NCI-H510A (cell line): ENCODE measurements around the gene STIM2.
"Not testable (repeated sequence)": the region's sequence is repeated elsewhere in the genome, so short reads cannot be mapped to it uniquely, and the experiment has no call there.

ENCODE experiments used
- DNase-seq: peaks from one replicate; lab custom pipeline; 2025; lab: John Stamatoyannopoulos, UW

STIM2 gene

DNA sequence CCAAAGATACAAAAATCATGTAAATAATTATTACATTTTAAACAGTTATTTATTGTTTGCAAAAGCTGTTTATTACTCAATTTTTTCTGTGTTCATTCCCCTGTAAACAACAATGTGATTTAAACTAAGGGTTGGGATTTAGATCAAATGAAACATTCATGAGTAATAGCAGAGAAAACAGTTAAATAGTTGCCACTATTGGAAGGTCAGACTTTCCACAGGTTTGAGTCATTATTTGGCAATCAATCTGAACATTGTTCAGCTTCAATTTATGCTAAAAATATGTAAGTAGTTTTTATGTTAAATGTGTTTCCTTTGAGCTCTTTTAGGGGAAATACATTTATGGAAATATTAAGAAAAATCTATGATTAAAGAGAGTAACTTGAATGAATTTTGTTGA is 144.9 kb downstream of the STIM2 start:
- no peak for DNase-seq

DNA sequence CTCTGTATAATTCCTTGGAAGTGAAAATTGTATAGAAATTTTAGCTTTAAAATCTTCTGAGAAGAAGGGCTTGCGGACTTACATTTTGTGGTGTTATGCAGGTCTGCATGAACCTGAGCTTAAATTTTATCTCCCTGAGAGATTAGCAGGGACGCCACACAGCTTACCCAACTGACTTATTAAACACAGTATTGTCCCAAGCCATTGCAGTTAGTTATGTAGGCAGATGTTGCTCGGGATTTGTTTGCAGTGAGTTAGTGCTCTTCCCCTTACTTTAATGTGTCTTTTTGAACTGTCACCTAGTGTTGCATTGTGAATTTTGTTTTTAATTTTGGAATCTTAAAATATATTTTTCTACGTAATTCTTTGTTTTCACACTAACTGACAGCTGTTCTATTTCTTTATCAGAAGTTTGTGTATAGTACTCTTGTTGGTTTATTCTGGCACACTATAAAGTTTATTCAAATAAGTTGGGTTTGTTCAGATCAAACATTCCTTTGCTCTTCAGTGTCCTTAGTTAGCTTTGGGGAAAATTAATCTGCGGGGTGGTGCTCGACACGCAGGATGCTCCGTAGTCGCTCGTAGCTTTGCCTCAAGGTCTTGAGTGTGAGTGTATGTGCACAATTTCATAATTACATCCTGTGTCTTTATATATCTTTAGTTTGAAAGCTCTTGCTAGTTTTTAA is 145.4 kb downstream of the STIM2 start:
- DNase-seq = no peak

DNA sequence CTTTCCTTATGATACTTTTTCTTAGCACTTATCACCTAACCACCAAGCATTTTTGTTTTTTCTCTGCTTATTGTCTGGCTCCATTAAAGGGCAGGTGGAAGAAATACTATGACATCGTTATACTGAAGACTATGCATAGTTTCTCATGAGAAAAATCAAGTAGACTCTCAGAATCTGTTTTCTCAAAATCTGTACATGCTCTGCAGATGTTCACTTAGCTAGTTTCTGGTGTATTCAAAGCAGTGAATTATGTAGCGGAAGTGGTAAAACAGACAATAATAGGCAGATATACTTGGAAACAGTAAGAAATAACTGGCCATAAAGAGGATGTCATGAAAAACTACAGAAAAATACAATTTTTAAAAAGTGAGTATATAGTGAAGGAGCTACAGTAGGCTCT is 146.0 kb downstream of the STIM2 start:
- DNase-seq = no peak

DNA sequence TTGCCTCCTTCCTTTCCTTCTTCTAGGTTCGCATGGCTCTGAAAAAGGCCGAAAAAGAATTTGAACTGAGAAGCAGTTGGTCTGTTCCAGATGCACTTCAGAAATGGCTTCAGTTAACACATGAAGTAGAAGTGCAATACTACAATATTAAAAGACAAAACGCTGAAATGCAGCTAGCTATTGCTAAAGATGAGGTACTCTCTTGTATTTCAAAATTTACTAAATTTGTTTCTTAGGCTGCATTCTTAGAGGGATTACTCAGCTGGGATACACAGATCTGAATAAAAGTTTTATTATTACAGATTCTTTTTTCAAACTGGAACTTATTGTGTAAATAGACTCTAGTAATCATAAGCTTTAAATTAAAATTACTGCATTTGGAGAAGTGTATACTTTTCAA is 146.9 kb downstream of the STIM2 start:
- DNase-seq = no peak

DNA sequence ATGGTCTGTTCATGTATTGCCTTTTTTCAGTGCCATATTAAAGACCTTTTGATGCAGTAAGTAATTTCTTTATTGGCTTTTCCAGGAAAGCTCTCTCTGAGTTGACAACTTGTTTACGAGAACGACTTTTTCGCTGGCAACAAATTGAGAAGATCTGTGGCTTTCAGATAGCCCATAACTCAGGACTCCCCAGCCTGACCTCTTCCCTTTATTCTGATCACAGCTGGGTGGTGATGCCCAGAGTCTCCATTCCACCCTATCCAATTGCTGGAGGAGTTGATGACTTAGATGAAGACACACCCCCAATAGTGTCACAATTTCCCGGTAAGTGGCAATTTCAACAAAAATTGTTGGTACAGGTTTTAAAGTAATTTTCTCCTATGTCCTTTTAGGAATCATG is 148.0 kb downstream of the STIM2 start:
- no peak for DNase-seq

DNA sequence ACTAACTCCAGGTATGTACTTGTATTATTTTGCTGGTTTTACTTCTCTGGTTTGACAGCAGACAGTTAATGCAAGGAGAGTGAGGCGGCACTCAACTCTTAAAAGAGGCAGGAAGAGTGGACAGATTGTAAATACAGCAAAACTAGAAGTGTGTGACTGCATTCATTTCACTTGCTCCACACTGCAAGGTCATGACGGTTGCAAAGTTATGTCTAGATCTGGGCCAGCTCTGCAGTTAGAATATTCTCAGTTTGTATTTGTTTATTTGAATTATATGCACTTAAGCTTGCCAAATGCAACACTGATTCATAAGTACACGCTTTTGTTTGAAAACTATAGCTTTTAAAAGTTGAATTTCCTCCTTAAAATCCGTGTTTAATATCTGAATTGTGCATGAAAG is 148.9 kb downstream of the STIM2 start:
- no peak for DNase-seq

DNA sequence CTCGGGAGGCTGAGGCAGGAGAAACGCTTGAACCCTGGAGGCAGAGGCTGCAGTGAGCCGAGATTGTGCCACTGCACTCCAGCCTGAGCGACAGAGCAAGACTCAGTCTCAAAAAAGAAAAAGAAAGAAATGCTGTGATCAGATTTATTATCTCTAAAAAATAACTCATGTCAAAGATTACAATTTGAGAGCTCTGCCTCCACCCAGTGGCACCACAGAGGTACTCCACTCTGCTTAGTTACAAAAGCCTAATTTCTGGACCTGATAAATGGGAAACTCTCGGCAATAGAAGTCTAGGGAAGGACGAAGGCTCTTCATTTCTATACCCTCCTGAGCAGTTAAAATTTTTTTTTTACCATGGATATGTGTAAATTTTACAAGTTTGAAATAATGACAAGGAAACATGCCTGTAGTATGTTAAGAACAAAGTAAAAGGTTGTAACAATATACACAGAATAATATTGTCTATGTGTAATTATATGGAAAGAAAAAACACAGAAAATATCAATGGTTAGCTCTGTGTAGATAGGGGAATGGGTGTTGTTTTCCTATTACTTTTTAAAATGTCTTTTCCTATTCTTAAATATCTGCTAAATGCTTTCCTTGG is 149.8 kb downstream of the STIM2 start:
- peak; percentile 2 for DNase-seq

DNA sequence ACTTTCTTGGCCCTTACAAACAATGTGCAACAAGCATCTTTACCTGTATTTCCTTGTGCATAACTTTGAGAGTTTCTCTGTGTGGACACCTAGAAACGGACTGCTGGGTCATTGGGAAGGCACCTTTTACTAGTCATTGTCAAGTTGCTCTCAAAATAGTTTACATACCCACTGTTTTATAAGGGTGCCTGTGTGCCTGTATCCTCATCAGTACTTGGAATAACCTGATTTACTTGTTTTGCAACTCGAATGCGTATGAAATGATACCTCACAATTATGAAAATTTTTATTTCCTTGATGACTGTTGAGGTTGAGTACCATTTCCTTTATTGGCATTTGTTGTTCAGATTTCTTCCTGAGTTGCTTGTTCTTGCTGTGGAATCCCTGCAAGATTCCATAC is 150.8 kb downstream of the STIM2 start:
- DNase-seq = peak; percentile 0

DNA sequence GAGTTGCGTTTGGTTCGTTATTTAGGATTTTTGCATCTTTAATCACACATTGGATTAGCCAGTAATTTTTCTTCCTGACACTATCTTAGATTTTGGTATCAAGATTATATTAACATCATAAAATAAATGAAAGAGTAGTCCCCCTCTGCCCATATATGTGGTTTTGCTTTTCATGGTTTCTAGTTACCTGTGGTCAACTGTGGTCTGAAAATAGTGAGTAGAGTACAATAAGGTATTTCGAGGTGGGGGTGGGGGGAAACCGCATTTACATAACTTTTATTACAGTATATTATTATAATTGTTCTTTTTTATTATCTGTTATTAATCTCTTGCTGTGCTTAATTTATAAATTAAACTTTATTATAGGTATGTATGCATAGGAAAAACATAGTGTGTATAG is 152.4 kb downstream of the STIM2 start:
- no peak for DNase-seq

DNA sequence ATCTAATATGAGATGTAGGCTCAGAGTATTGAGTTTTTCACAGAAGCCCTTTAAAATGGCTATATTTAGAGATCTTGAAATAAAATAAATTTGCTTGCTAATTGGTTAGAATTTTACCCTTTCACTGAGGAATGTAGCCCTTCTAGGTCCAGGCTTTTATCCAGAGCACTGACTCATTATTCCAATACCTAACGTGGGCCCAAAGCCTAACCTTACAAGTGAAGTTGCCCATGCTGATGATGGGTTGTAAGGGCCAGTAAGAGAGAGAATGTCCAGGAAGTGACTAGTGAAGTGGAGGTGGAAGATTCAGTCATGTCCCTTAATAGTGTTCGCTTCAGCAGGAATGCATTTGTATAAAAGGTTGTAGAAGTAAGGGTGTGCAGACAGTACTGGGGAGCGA is 155.9 kb downstream of the STIM2 start:
- no peak for DNase-seq

DNA sequence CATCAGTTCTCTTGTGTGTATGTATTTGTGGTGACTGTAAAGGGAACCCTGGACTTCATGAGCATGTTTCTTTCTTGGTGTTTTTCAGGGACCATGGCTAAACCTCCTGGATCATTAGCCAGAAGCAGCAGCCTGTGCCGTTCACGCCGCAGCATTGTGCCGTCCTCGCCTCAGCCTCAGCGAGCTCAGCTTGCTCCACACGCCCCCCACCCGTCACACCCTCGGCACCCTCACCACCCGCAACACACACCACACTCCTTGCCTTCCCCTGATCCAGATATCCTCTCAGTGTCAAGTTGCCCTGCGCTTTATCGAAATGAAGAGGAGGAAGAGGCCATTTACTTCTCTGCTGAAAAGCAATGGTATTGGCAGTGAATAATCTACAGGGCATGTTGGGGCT is 157.0 kb downstream of the STIM2 start:
- no peak for DNase-seq

DNA sequence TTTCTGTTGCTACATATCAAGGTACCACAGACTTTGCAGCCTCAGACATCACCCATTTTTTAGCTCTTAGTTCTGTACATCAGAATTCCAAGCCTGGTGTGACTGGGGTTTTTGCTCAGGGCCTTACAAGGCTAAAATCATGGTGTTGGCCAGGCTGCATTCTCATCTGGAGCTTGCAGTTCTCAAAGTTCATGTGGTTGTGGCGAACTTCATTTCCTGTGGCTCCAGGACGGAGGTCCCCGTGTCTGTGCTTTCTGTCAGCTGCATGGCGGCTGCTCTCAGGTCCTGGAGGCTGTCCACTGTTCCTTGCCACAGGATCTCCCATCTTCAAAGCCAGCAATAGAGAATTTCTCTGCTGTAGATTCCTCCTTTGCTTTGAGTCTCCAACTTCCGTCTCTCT is 157.4 kb downstream of the STIM2 start:
- DNase-seq = no peak

DNA sequence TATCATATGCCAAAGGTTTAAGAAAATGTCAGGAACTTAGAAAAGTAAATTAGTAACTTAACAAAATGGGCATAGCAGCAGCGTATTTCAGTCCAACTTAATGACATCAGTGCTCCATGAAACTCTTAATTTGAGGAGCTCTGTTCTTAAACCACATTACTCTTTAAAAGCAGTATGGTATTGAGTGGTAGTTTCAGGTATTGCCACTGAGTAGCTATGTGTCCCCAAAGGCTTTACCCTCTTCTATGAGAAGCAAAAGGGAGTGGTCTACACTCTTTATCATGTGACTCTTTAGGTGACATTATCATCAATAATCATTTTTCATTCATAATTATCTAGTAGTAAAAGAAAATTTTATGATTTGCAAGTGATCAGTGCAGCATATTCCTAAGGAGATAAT is 158.3 kb downstream of the STIM2 start:
- DNase-seq = no peak

DNA sequence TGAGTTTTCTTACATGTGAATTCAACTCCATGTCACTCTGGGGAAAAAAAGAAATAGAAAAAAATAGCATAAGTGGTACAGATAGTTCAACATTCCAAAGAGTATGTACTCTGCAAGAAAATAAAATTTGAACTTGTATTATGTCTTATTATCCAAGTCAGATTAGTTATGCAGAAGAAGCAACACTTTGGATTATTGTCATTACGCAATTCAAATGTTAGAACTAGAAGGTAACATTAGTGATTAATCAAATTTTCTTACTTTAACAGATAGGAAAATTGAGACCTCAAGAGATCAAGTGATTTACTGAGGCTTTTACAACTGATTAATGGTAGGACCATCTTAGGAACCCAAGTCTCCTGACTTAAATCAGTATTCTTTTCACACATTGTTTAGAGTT is 159.1 kb downstream of the STIM2 start:
- DNase-seq = no peak

DNA sequence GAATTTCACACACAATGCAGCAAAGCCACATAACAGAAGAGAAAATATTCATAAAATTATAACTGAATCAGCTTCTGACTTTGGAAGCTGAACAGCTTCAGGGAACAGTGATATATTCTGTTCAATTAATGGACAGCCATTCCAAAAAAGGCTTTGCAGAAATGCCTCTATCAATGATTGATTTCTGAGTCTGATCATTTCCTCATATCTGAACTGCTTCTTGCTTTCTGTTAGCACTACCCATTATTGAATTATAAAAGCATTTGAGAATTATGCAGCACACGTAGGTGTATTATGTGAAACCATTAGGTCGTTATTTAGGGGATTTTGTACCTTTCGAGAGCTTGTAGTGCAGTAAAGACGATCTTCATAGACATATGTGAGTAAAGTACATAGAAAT is 159.6 kb downstream of the STIM2 start:
- DNase-seq = no peak

DNA sequence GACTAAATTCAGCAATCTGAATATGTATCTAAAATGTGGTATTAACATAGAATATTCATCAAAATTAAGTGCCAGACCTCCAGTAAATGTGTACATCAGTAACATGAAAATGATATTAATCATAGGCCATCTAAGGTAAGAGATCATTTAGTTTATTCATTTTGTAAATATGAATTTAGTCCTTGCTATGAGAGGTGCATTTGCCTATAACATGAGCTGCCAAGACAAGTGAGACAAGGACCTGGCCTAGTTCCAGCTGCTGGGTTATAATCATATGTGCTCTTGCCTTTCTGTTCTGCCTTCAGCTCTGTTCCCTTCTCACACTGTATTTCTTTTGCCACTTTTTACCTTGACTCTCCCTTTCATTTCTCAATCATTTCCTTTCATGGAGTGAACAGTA is 160.0 kb downstream of the STIM2 start:
- DNase-seq = no peak

DNA sequence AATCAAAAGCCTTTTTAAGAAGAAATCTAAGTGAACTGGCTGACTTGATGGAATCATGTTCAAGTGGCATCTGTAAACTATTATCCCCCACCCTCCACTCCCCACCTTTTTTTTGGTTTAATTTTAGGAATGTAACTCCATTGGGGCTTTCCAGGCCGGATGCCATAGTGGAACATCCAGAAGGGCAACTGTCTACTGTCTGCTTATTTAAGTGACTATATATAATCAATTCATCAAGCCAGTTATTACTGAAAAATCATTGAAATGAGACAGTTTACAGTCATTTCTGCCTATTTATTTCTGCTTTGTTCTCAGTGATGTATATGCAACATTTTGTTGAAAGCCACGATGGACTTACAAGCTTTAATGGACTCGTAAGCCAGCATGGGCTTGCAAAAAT is 162.3 kb downstream of the STIM2 start:
- no peak for DNase-seq

DNA sequence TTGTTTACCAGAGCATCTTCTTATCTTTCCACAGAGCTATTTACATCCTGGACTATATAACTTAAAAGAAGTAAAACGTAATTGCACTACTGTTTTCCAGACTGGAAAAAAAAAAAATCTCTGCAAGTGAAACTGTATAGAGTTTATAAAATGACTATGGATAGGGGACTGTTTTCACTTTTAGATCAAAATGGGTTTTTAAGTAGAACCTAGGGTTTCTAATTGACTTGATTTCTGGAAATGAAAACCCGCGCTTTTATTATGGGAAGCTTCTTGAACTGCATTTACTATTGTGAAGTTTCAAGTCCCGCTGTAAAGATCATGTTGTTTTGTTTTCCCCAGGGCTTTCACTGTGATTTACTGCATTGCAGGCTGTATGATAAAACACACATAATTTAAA is 162.7 kb downstream of the STIM2 start:
- no peak for DNase-seq

DNA sequence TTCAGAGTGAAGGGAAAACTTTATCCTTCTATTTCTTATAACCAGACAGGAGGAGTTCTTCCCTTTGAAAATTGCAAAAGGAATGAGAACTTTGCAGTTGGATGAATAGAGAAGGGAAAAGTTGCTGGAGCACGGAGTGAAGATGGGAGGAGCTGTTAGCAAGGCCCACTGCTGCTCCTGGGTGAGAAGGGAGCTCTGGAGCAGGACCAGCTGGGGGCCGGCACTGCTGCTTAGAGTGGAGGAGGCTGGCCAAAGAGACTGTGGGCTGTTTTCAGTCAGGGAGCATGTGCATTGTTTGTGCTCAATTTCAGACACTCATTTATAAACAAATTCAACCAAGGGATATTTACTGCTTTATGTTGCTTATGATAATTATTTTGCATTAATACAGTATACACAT is 164.2 kb downstream of the STIM2 start:
- no peak for DNase-seq

DNA sequence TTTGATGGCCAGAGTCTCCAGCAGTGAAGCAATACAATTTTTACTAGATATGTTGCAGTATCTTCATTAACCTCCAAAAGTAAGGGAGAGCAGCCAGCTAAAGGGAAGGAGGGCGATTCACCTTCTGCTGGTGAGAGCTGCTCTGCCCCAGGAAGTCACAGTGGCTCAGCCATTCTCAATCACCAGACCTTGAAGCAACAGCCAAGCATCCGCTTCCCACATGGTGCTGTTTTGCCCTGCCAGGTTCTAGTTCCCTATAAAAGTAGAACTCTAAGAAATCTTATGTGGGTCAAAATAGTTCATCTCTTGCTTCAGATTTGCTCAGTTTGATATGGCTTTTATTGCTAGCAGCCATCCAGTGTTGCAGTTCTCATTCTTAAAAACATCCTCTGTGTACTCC is 166.8 kb downstream of the STIM2 start:
- DNase-seq = no peak

DNA sequence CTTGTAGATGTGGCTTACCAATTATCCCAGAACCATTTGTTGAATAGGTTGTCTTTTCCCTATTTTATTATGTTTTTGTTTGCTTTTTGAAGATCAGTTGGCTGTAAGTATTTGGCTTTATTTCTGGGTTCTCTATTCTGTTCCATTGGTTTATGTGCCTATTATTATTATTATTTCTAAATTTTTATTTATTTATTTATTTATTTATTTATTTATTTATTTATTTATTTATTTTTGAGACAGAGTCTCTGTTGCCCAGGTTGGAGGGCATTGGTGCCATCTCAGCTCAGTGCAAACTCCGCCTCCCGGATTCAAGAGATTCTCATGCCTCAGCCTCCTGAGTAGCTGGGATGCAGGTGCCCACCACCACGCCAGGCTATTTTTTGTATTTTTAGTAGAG is 174.5 kb downstream of the STIM2 start:
- not testable (repeated sequence) for DNase-seq

DNA sequence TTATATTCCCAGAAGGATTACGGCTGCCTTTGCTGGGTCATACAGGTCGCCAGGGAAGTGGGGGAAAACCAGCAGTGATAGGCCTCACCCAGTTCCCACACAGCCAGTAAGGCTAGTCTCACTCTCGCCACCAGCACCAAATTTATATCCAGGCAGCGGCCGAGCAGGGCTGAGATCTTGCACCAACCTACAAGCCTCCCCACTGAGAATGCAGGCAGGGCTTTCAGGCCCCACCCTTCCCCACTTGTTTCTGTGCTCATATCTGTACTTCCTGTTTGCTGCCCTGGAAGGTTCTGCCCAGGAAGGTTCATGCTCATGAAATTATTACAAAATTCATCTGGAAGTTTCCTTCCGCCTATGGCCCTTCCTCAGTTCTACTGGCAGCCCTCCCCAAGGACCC is 179.7 kb downstream of the STIM2 start:
- no peak for DNase-seq

DNA sequence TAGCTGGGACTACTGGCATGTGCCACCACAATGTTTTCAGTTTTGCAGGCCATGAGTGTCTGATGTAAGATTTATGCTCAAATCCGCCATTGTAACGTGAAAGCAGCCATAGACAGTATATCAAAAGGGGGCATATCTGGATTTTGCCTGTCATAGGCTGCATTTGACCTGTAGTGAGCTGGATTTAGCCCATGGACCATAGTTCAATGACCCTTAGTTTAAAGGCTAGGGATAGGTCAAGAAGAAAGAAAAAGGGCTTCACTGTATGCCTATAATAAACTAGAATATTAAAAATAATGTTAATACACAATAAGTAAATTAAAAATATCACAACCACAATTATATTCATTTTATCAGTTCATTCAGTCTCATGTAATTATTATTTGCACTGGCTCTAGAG is 181.8 kb downstream of the STIM2 start:
- DNase-seq = no peak

DNA sequence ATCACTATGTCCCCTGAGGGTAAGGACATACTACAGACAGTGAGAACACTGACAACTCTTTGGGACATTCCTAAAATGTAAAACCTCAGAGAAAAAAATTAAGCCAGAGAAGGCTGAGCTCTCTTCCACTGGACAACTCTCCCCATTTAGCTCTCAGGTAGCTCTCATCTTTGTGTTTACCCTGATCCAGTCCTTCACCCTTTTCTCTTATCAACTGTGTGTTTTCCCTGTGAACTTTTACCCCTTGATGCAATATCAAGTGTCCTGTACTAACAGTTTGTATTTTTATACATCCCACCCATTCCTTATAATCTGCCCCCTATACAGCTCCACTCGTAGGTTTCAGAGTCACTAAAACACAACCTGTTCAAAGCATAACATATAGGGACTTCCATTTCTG is 182.6 kb downstream of the STIM2 start:
- DNase-seq = no peak
